Liver (tissue), 9 donors: ENCODE data around the gene EEF1AKMT2. TPM values are rescaled to one million over a fixed set of nuclear protein-coding genes. Genes with fewer than 3 reads are reported as not detected.
A peak's percentile ranks its signal among the peaks of the same experiment; 100 is the strongest.

Experiments
- DNase-seq: peaks from one replicate; pipeline ENCODE4 v3.0.0-alpha.2; 2017; ENCODE audit warnings: low spot score
- H3K27ac ChIP-seq, 2 donors: one replicate each; pipeline ENCODE4 v1.7.0; 2013; ENCODE audit warnings: inconsistent platforms in 2 of 2, low read length in 2 of 2, control low read depth in 1 of 2, low read depth in 1 of 2, mild to moderate bottlenecking in 1 of 2
- H3K27me3 ChIP-seq, 4 donors: one replicate each; pipeline versions ENCODE4 v1.6.1 to v1.7.0; 2013; ENCODE audit warnings: low read length in 3 of 4, inconsistent platforms in 1 of 4, mild to moderate bottlenecking in 1 of 4, moderate library complexity in 1 of 4; ENCODE audit not compliant: control insufficient read depth in 4 of 4, insufficient read depth in 4 of 4
- H3K36me3 ChIP-seq, 4 donors: one replicate each; pipeline versions ENCODE4 v1.6.1 to v1.7.0; 2013; ENCODE audit warnings: low read length in 3 of 4, mild to moderate bottlenecking in 3 of 4, low read depth in 1 of 4, moderate library complexity in 1 of 4; ENCODE audit not compliant: control insufficient read depth in 4 of 4, insufficient read depth in 3 of 4
- H3K4me1 ChIP-seq, 4 donors: one replicate each; pipeline versions ENCODE4 v1.6.1 to v1.7.0; 2013; ENCODE audit warnings: low read length in 3 of 4, mild to moderate bottlenecking in 3 of 4, moderate library complexity in 1 of 4; ENCODE audit not compliant: control insufficient read depth in 4 of 4, insufficient read depth in 4 of 4
- H3K4me3 ChIP-seq, 3 donors: one replicate each; pipeline versions ENCODE4 v1.6.1 to v1.7.0; 2013; ENCODE audit warnings: low read length in 3 of 3, control low read depth in 1 of 3, low read depth in 1 of 3, mild to moderate bottlenecking in 1 of 3
- H3K9ac ChIP-seq, 2 donors: one replicate each; pipeline ENCODE4 v1.7.0; 2013; ENCODE audit warnings: low read length in 2 of 2, mild to moderate bottlenecking in 2 of 2, moderate library complexity in 2 of 2, control low read depth in 1 of 2, low read depth in 1 of 2
- H3K9me3 ChIP-seq, 4 donors: one replicate each; pipeline versions ENCODE4 v1.6.1 to v1.7.0; 2013; ENCODE audit warnings: low read length in 3 of 4; ENCODE audit not compliant: control insufficient read depth in 4 of 4
- EGR1 ChIP-seq, 2 donors: IDR thresholded peaks; 2 replicates each; pipeline ENCODE4 v1.6.1; 2016 to 2018; ENCODE audit warnings: antibody characterized with exemption in 2 of 2, low read depth in 2 of 2
- FOXA1 ChIP-seq: IDR thresholded peaks from 2 replicates; pipeline ENCODE4 v1.6.1; 2016; ENCODE audit warnings: antibody characterized with exemption
- FOXA2 ChIP-seq: IDR thresholded peaks from 2 replicates; pipeline ENCODE4 v1.6.1; 2016; ENCODE audit warnings: antibody characterized with exemption
- GABPA ChIP-seq, 2 donors: IDR thresholded peaks in 1 of 2; conservative IDR thresholded peaks in 1 of 2; 2 replicates each; pipeline ENCODE4 v1.6.1; 2016; ENCODE audit warnings: antibody characterized with exemption in 2 of 2, mild to moderate bottlenecking in 1 of 2, moderate library complexity in 1 of 2
- HNF4A ChIP-seq, 2 donors: conservative IDR thresholded peaks; 2 replicates each; pipeline ENCODE4 v1.6.1; 2016; ENCODE audit warnings: antibody characterized with exemption in 2 of 2, mild to moderate bottlenecking in 2 of 2
- JUND ChIP-seq, 2 donors: IDR thresholded peaks; 2 replicates each; pipeline ENCODE4 v1.6.1; 2016; ENCODE audit warnings: antibody characterized with exemption in 2 of 2
- NR2F2 ChIP-seq: IDR thresholded peaks from 2 replicates; pipeline ENCODE4 v1.6.1; 2016; ENCODE audit warnings: antibody characterized with exemption
- RAD21 ChIP-seq, 2 donors: IDR thresholded peaks; 2 replicates each; pipeline ENCODE4 v1.6.1; 2016; ENCODE audit warnings: antibody characterized with exemption in 2 of 2, mild to moderate bottlenecking in 2 of 2
- RXRA ChIP-seq, 2 donors: IDR thresholded peaks; 2 replicates each; pipeline ENCODE4 v1.6.1; 2017 to 2018; ENCODE audit warnings: antibody characterized with exemption in 2 of 2, mild to moderate bottlenecking in 1 of 2
- SP1 ChIP-seq: IDR thresholded peaks from 2 replicates; pipeline ENCODE4 v1.6.1; 2018; ENCODE audit warnings: antibody characterized with exemption, mild to moderate bottlenecking
- TAF1 ChIP-seq: conservative IDR thresholded peaks from 2 replicates; pipeline ENCODE4 v1.6.1; 2016; ENCODE audit warnings: antibody characterized with exemption, mild to moderate bottlenecking
- YY1 ChIP-seq: IDR thresholded peaks from 2 replicates; pipeline ENCODE4 v1.6.1; 2016; ENCODE audit warnings: antibody characterized with exemption, mild to moderate bottlenecking
- WGBS: extraction: QIAGEN DNeasy Blood & Tissue Kit; methylation state at CpG from one replicate; pipeline ENCODE4 v1.1.7; 2013; 5-methylcytosine and 5-hydroxymethylcytosine counted together
- polyA plus RNA-seq, 2 donors: library from polyadenylated mRNA; stranded (reverse) in 1 of 2; unstranded in 1 of 2; fragments of 200-250 nt in 1 of 2; fragments of >200 nt in 1 of 2; fragmentation: Nextera tagmentation in 1 of 2; extraction: Ambion mirVana in 1 of 2; gene quantifications; one replicate each; pipeline versions ENCODE4 v1.2.1 to v1.2.3, GENCODE V29; 2013 to 2015
- total RNA-seq, 2 donors: library from RNA; depleted of rRNA; stranded (reverse); fragments of >200 nt; gene quantifications; one replicate each; pipeline ENCODE4 v1.2.3, GENCODE V29; 2014
- TF ChIP-seq, protein P1 (sequence below): IDR thresholded peaks from 2 replicates; pipeline ENCODE4 v1.6.1; 2016; ENCODE audit warnings: antibody characterized with exemption, mild to moderate bottlenecking
- TF ChIP-seq, protein P2 (sequence below): fragments of 150-350 bp; IDR thresholded peaks from 2 replicates; pipeline ENCODE4 v1.5.1; 2017; ENCODE audit warnings: improper control_type of control experiment, low read depth, low read length; ENCODE audit not compliant: missing input control
- TF ChIP-seq, protein P3 (sequence below): IDR thresholded peaks from 2 replicates; pipeline ENCODE4 v1.6.1; 2016; ENCODE audit warnings: antibody characterized with exemption
- TF ChIP-seq, protein P4 (sequence below): IDR thresholded peaks from 2 replicates; pipeline ENCODE4 v1.6.1; 2016; ENCODE audit warnings: antibody characterized with exemption
- donor health status: healthy.
- donor health status: healthy.
- donor health status: healthy.
- donor health status: healthy.
- donor health status: healthy.

The EEF1AKMT2 gene
- total and polyA plus RNA-seq, 4 donors = 5.9 to 12.7 (median 8.5) TPM

DNA sequence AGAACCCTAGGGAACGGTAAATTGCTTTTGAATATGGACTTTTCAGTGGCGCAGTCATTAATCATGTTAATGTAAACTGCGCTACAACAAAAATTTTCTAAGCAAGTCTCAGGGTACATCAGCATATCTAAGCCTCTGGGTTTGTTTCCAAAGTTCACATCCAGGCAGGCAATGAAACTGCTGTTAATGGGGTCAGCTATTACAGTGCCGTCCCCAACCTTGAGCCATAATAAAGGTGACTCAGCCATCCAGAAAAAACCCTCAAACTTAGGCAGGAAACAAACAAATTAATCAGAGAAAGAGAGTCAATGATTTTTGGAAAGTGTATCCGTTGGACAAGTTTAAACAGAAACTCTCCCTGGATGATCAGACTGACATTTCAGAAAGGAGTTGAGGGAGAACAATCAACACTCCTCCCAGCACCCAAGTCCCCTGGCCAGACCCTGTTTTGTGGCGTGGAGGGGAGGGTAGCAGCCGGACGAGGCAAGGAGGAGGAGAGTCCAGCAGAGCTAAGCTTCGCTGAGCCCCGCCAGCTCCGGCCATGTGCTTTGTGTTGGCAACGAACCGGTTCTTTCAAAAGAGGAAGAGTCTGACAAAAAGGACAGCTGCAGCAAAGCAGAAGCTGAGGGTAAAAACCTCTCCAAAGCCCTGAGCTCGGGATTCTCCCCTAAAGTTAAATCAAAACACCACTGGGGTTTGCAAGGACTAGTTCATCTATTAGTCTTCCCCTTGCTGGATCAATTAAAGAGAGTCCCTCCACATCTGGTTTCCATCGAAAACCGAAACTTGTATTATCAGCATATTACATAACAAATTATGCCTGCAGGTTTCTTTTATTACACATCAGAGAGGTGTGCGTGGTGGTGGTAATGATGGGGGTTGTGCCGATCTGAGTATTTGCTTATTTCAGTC is 51.1 kb downstream of the EEF1AKMT2 start:
- Histone ChIP-seq H3K27me3 (no peaks in the 10 kb centered on the region), H3K9me3 (no peaks in the 10 kb centered on the region), H3K36me3 (no peaks in the 10 kb centered on the region), H3K27ac (peak overlapping the region; percentile 71 to 85), H3K9ac (peak overlapping the region; percentile 52 to 65), H3K4me3 (peak overlapping the region in 2 of 3 donors; percentile 17 to 25), H3K4me1 (peaks cover 15 to 76% (median 69%) of the 10 kb centered on the region in 4 donors)
- TF ChIP-seq, protein P1, sequence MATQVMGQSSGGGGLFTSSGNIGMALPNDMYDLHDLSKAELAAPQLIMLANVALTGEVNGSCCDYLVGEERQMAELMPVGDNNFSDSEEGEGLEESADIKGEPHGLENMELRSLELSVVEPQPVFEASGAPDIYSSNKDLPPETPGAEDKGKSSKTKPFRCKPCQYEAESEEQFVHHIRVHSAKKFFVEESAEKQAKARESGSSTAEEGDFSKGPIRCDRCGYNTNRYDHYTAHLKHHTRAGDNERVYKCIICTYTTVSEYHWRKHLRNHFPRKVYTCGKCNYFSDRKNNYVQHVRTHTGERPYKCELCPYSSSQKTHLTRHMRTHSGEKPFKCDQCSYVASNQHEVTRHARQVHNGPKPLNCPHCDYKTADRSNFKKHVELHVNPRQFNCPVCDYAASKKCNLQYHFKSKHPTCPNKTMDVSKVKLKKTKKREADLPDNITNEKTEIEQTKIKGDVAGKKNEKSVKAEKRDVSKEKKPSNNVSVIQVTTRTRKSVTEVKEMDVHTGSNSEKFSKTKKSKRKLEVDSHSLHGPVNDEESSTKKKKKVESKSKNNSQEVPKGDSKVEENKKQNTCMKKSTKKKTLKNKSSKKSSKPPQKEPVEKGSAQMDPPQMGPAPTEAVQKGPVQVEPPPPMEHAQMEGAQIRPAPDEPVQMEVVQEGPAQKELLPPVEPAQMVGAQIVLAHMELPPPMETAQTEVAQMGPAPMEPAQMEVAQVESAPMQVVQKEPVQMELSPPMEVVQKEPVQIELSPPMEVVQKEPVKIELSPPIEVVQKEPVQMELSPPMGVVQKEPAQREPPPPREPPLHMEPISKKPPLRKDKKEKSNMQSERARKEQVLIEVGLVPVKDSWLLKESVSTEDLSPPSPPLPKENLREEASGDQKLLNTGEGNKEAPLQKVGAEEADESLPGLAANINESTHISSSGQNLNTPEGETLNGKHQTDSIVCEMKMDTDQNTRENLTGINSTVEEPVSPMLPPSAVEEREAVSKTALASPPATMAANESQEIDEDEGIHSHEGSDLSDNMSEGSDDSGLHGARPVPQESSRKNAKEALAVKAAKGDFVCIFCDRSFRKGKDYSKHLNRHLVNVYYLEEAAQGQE = no peak
- TF ChIP-seq JUND (IDR thresholded peaks at IDR 0.05) (no peak), FOXA1 (no peak), GABPA (IDR thresholded peaks at IDR 0.05 in 1 of 2, conservative IDR thresholded peaks at IDR 0.05 in 1 of 2) (no peak), HNF4A (conservative IDR thresholded peaks at IDR 0.05) (peak in 1 of 2 donors; percentile 32), TAF1 (no peak), RXRA (IDR thresholded peaks at IDR 0.05) (peak in 1 of 2 donors; percentile 24), RAD21 (IDR thresholded peaks at IDR 0.05) (no peak), YY1 (no peak), NR2F2 (peak; percentile 67), FOXA2 (no peak), SP1 (peak; percentile 15), EGR1 (IDR thresholded peaks at IDR 0.05; ENCODE audit: low read depth in 2 of 2) (no peak)
- TF ChIP-seq, protein P2, sequence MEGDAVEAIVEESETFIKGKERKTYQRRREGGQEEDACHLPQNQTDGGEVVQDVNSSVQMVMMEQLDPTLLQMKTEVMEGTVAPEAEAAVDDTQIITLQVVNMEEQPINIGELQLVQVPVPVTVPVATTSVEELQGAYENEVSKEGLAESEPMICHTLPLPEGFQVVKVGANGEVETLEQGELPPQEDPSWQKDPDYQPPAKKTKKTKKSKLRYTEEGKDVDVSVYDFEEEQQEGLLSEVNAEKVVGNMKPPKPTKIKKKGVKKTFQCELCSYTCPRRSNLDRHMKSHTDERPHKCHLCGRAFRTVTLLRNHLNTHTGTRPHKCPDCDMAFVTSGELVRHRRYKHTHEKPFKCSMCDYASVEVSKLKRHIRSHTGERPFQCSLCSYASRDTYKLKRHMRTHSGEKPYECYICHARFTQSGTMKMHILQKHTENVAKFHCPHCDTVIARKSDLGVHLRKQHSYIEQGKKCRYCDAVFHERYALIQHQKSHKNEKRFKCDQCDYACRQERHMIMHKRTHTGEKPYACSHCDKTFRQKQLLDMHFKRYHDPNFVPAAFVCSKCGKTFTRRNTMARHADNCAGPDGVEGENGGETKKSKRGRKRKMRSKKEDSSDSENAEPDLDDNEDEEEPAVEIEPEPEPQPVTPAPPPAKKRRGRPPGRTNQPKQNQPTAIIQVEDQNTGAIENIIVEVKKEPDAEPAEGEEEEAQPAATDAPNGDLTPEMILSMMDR = no peak
- TF ChIP-seq, protein P3, sequence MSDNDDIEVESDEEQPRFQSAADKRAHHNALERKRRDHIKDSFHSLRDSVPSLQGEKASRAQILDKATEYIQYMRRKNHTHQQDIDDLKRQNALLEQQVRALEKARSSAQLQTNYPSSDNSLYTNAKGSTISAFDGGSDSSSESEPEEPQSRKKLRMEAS = peak; percentile 52
- TF ChIP-seq, protein P4, sequence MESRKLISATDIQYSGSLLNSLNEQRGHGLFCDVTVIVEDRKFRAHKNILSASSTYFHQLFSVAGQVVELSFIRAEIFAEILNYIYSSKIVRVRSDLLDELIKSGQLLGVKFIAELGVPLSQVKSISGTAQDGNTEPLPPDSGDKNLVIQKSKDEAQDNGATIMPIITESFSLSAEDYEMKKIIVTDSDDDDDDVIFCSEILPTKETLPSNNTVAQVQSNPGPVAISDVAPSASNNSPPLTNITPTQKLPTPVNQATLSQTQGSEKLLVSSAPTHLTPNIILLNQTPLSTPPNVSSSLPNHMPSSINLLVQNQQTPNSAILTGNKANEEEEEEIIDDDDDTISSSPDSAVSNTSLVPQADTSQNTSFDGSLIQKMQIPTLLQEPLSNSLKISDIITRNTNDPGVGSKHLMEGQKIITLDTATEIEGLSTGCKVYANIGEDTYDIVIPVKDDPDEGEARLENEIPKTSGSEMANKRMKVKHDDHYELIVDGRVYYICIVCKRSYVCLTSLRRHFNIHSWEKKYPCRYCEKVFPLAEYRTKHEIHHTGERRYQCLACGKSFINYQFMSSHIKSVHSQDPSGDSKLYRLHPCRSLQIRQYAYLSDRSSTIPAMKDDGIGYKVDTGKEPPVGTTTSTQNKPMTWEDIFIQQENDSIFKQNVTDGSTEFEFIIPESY = no peak
- no peak for DNase-seq
- 8% methylated on average over 18 of the region's 18 CpGs for WGBS
